Suppressor macrophage (primary cell): Measurements from ENCODE around the gene FARS2.

Experiments
- DNase-seq, 4 experiments: peaks; one replicate each; pipeline ENCODE4 v3.0.0-alpha.2; 2020 to 2022

FARS2 gene

DNA sequence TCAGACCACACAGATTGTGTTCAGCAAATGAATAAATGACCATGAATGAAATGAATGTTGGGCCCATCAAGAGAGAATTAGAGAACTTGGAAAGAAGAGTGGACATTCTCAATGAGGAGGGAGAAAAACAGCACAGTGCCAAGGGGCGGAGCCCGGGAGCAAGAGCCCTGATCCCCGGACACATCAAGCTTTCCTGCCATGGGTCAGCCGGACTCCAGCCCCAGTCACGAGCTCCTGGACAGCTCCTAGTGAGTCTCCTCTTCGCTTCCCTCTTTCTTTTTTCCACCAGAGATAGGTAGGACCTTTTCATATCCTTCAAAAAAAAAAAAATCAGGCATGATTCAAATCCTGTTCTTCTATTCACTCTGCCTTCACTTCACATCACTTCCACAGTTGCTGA, 471.2 kb downstream of the FARS2 start:
- no peak for DNase-seq

DNA sequence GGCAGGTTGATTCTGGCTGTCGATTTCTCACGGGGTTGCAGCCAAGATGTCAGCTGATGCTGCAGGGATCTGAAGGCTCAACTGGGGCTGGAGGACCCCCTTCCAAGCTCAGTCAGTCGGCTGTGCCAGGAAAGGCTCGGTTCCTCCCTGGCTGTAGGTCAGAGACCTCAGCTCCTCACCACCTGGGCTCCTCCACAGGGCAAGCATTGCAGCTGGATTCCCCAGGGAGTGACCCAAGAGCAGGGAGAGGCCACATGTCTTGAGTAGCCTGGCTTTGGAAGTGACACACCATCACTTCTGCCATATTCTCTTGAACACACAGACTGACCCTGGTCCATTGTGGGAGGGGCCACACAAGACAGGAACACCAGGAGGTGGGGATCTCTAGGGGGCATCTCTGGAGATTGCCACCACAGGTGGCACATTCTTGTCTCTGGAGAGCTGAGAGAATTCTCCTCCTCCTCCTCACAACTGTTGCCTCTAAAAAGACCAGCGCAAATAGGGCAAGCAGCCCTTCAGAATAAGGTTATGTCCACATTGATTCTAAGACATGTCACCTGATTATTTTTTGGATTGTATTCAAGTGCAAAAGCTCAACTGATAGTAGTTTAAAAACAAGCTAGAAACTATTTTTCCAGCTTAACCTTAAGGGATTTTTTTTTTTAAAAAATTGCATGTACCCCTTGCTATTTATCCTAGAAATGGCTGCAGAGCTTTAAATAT, 474.9 kb downstream of the FARS2 start:
- DNase-seq, result no peak

DNA sequence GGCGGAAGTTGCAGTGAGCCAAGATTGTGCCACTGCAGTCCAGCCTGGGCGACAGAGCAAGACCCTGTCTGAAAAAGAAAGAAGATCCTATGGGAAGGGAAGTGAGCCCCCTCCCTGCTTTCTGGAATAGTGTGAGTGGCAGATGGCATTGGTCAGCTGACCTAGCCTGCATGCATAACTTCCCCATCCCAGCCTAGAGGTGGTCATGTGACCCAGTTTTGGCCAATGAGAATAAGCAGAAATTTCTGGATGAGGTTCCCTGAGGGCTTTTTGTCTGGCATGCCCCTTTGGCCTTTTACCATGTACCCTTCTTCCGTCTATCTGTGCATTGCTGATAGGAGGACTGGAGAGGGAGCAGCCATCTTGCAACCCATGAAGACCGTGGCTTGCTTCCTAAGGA, 476.1 kb downstream of the FARS2 start:
- DNase-seq, result no peak

DNA sequence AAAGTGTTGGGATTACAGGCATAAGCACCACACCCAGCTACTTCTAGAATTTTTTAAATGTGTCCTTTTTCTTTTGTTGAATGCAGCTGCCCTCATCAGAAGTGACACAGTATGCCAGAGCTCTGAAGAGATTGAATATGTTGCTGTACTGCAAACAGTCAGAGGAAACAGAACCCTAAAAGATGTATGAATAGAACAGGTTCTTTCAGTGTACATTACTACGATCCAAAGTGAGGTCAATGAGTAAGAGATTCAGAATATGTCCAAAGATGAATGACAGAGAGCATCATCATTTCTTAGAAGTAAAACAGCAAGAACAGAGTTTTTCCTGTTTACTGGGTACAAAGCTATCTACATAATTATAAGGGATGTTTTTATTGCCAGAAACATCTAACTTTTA, 476.9 kb downstream of the FARS2 start:
- no peak for DNase-seq

DNA sequence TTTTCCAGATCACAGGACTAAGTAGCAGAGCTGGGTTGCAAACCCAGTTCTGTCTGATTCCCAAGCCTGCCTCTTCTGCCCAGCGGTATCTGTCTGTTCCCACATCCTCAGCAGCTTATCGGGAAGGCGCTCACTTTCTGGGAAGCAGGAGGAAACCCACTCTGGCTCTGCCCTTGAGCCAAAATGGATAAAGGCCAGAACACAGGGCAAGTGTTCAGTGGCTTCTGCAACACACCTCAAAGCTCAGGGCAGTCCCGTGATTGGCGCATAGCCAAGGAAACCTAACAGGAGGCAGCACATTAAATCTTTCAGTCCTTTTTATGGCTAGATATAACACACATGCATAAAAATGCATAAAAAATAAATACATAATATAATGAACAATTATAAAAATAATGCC, 483.2 kb downstream of the FARS2 start:
- no peak for DNase-seq

DNA sequence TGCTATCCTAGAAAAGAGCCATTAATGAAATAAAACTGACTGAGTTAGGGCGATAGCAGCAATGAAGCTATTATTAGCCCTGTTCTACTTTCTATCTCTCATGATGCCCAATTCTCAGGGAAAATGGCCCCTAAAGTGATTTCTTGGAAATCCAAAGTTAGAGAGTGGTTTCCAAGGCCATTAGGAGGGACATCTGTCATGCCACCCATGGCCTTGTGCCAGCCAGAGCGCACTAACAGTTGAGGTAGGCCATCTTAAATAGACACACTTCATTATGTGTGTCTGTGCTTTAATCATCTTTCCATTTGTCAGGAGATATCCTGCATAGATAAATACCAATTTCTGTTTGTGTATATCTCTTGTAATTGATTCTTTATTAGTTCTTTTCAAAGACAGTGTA, 483.8 kb downstream of the FARS2 start:
- no peak for DNase-seq

DNA sequence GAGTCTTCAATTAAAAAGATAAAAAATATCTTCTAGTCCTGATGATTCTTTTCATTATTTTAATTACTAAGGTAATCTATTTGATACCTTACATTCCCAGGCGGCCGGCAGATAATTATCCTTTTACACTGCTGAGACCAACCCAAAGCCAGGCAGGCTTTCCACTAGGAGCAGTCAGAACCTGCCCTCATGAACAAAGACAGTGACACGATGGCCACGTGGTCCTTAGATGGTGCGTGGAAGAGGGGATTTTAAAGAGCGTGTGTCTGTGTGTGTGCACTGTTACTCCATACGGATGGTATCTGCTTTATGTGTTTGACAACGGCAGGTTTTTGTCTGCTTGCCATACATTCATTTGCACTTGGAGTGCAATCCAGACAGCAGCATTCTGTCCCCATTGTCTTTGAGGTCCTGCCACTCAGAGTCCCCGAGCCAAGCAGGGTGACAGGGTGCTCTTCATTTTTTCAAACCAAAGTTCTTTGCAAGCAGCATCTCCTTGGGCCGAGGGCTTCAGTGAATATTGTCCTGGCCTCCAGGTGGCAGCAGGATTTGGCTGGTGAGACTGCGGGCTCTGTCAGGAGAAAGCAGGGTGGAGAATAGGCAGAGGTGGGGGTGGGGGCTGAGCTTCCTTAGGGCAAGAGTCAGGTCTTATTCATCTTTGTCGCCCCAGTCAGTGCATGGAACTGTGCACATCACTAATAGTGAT, 484.9 kb downstream of the FARS2 start:
- no peak for DNase-seq

DNA sequence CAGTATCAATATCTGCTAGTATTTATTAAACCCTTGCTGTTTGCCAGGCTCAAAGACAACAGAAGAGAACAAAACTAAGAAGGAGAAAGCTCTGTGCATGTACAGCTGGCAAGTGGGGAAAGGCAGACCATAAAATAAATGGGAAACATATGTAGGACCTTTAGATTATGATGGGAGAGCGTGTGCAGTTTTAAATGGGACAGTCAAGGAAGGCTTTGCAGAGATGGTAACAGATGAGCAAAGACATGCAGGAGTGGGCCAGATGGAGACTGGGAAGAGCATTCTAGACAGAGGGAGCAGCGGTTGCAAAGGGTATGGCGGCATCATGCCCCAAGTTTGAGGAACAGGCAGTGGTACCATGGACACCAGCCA, 485.4 kb downstream of the FARS2 start:
- DNase-seq, result no peak

DNA sequence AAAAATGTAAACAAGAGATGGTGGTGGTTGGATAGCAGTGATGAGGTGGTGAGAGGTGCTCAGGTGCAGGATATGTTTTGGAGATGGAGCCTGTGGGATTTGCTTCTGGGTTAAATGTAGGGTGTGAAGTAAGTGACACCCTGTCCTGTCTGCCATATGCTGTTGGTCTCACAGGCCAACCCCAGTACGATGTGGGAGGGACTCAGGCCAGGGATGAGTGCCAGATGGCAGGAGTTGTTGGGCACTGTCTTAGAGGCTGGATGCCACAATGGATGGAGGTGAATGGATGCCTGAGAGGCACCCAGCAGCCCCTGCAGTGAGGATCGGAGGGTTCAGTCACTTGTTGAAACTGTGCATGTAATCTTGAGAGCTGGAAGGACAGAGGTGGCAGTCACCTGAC, 486.1 kb downstream of the FARS2 start:
- DNase-seq, result no peak

DNA sequence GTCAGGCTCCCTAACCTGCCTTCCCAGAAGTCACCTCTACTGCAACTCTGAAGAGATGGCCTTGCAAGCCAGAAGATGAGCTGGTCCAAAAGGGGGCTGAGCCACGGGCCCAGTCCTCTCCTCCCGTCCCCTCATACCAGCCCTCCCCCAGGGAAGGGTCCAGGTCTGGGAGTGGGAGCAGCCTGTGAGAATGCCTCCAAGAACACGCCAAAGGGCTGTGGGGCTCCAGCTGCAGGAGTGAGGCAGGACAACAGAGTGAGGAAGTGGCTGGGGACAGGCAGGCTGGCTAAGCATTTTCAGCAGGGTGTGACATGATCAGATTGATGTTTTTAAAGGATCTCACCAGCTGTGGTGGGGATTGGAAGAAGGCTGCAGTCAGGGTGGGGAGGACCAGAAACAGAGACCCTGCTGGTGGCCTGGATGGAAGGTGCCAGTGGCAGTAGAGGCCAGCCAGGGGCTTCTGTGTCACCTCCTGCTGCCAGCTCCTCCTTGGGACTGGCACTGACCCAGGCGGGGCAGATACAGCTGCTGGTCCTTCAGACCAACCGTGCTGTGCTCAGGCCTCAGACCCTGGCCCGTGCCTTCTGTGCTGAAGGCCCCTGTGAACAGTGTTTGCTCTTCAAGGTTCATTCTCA, 487.8 kb downstream of the FARS2 start:
- DNase-seq, result no peak

DNA sequence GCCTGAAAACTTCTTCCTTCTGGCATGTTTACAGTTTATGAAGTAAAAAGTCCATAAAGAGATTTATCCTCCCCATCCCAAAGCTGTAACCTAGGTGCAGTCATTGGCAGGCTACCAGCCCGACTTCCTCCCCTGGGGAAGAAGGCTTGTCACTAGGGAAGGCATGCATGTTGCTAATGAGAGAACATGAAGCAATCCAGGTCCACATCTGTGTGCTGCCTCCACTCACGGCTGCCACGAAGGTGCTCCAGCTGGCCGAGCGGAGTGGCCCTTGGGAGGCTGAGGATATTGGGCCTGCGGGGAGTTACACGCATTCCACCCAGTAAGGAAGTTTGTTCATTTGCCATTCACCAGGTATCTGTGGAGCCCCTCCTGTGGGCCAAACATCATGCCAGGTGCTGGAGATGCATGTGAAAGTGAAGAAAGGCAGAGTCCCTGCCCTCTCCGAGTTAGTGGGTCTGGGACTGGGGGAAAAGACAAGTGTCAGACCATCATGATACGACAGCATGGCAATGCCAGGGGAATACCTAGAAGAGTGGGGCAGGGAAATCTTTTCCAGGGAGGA, 488.4 kb downstream of the FARS2 start:
- DNase-seq, result no peak

DNA sequence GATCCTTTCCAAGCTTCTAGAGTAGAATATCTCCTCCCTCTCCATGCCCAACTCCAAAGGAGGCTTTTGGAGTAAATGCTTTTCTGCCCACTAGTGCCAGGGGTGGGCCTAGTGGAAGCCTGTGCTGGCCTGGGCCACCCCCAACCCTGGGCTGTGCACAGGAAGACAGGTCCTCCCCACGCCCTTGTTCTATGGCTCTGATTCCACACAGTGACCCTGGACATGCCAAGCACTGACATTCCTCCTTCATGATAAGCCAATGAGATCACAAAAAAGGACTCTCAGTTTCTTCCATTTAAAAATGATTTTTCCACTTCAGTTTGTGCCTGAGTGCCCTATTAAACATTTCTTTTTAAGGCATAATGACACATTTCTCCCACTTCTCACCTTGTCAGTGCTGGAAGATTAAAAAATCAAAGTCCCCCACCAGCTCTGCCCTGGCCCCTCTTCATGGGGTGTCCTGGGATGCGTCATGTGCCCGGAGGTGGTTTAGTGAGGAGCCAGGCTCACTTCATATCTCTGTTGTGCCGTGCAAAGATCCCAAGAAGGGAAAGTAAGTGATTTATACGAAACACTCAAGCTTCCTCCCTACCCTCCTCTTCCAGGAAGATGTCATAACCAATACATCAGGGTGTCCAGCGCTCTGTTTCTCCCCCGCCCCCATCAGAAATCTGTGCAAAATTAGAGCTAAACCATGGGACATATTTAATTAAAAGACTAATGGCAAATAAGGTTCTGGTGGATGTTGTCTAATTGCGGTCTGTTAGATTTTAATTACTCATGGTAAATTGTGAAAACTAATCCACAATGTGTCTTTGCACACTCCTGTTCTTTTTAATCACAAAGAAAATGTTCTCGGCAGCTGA, 490.4 kb downstream of the FARS2 start:
- no peak for DNase-seq

DNA sequence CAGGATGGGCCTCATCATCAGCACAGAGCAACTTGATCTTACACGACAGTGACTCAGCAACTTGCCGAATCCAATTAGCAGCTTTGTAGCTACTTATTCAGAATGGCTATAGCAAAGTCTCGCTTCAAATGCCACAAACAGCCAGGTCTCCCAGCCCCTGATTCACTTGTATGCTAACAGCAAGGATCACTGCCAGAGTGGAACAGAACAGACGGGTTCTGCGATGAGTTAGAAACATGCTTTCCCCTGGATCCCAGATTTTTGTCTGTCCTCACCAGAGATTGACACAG, 491.0 kb downstream of the FARS2 start:
- no peak for DNase-seq

DNA sequence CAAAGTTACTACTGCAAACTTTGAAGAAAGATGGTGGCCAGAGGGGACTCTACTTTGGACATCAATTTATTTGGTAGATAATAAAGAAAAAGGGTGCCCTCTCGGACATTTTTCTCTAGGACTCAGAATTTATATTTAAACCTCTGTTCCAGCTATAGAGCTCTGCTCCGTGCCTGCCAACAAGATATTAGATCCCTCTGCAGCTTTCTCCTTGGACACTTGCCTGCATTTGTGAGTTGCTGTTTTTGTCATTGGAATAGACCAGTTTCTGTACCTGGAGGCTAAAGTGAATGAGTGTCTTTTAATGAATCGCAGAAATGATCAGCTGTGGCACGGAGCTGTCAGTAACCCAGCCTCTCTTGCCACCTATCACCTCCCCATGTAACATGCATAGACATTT, 491.9 kb downstream of the FARS2 start:
- no peak for DNase-seq

DNA sequence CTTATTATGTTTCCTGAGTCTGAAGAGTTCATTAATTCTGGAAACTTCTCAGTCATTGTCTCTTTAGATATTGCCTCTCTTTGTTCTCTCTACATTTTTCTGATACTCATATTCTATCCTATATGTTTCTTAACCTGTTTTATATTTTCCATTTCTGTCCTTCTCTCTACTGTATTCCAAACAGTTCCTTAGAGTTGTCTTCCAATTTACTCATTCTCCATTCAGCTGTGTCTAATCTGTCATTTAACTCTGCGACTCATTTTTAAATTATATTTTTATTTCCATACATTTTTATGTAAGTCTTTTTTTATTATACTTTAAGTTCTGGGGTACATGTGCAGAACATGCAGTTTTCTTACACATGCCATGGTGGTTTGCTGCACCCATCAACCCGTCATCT, 493.6 kb downstream of the FARS2 start:
- no peak for DNase-seq

DNA sequence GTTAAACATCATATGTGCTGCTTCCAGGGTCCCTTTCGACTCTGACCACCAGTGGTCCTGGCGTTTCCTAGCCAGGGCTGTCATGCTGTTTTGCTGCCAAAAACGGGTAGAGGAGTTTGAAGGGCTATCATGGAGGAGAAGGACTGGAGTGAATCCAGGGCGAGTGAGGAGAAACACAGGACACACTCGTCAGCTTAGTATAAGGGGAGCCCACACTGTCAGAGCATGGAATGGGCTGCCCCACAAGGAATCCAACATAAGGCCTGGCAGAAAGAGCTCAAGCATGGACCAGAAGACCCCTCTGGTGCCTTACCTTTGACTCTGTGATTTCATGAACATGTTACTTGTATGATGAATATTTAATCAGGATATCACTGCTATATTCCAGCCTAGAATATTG, 498.3 kb downstream of the FARS2 start:
- DNase-seq, result no peak

DNA sequence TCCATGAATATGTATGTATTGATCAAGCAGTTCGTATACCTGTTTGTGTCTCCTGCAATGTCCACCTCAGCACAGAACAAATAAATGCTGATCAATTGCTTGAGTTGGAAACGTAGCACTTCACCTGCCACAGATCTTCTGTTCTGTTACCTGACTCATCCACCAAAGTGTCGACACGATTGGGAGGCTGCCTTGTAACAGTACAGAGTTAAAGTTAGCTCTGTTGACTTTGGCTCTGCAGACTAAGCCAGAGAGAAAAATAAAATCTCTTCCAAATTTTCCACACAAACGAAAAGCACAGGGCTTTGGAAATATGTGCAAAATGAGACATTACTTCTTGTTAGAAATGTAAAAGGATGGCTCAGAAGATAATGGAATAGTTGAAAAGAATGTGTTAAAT, 500.1 kb downstream of the FARS2 start:
- no peak for DNase-seq

DNA sequence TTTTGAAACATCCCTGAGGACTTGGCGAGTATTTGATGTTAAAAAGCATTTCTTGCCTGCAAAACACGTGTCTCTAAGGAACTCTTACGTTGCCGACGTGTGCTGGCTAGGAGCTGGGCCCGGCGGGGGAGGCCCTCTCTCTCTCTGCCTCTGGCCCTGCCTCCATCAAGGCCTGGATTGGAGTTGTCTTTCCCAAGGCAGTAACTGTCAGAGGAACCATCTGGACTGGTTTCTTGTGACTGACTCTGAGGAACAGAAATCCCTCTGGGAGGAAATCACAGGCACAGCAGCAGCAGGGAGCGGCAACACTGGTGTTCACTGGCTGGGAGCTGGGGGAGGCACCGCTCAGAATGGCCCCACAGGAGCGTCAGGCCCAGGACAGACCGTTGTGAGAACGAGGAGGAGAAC, 501.3 kb downstream of the FARS2 start:
- DNase-seq, result no peak

DNA sequence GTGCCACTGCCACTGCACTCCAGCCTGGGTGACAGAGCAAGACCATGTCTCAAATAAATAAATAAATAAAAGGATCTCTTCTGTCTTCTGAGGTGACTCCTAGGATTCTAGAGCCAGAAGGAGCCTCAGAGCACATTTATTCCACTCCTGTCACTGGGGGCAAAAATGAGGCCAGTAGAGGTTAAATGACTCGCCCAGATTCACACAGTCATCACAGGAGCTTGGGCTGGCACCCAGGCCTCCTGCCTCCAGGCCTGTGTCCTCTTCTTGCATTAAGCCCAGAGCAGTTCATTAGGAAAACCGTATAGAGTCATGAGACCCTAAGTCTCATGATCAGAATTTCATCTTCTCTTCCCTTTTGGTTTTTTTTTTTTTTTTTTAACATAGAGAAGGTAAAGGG, 502.1 kb downstream of the FARS2 start:
- DNase-seq, result peak in 3 of 4 experiments; percentile 14 to 31 (median 26)

DNA sequence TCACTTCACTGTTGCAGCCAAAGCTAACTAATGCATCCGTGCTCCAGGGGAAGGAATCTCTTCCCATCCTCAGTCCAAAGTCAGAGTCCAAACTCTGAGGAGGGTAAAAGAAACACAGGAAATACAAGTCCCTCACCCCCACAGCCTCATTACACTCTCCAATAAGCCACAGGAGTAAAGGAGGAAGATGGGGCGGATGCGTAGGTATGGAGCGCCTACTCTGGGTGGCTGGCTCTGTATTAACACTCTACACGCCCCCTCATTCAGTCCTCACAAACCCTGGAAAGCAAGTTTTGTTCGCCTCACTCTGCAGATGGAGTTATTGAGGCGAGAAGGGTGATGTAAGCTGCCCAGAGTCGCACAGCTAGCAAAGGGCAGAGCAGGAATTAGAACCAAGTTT, 502.6 kb downstream of the FARS2 start:
- DNase-seq, result peak in 1 of 4 experiments; percentile 12

DNA sequence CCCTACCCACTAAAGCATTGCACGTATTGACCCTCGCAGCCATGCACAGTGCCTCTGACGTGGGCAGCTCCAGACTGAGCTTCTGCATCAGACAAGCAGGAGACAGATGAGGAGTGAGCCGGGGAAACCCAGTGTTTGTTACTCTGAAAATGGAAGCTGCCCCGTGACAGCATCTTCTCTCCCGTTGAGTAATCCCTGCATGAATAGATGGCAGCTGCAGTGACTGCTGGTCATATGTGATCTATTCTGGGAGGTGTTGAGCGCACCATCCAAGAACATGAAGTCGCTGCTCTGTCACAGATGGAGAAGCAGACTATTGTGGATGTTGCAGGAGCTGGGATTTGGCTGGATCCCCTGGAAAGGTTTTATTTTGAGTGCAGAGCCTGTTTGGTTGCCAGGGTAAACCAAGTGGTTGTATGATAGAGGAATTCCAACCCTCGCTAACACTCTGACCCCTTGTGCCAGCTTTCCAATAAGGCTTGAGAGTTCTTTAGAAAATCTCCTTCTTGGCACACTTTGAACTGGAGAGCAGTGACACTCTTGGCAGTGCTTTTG, 503.2 kb downstream of the FARS2 start:
- DNase-seq, result peak in 3 of 4 experiments; percentile 3 to 30 (median 11)

DNA sequence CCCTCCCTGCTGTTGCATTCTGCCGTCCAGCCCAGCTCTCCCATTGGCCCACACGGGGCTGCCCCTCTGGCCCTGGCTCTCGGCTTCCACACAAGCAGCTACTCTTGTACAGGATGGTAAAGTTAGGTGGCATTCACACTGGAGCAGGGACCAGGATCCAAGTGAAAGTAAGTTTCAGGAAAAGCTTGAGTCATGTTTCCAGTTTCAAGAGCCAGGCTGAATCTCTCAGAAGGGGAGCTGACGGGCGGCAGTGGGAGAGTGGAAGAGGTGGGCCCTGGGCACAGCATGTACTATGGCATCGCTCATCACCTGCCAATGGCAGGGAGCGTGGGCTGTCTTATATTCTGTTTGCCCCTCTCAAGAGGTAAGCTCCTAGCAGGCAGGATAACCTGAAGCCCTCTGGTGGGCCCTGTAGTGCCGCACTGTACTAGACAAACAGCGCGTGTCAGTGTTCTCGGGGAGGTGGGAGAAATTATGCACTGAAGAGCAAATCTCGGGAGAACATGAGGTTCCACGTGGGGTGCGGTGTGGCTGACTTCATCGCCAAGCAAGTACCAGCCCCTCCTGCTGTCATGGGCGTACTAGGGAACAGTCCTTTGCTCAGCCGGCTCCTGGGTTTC, 503.9 kb downstream of the FARS2 start:
- no peak for DNase-seq
